Keratinocyte (primary cell): ENCODE measurements around the gene COPA.

Experiments
- CTCF ChIP-seq, 3 experiments: IDR thresholded peaks in 1 of 3; conservative IDR thresholded peaks in 1 of 3; optimal IDR thresholded peaks in 1 of 3; 2 replicates in 2 of 3; 3 replicates in 1 of 3; pipeline versions ENCODE3 to v1.5.1; 2011; ENCODE audit warnings: low read length in 3 of 3, mild to moderate bottlenecking in 3 of 3, moderate library complexity in 2 of 3, control low read depth in 1 of 3, inconsistent platforms in 1 of 3; ENCODE audit not compliant: insufficient read depth in 2 of 3; ENCODE audit errors: extremely low read depth in 1 of 3
- EZH2 ChIP-seq: IDR thresholded peaks from one replicate; pipeline ENCODE4 v1.6.1; 2012; ENCODE audit warnings: inconsistent platforms, mild to moderate bottlenecking, low read length, moderate library complexity

- peak in 1 of 3 experiments; percentile 4 for TF ChIP-seq CTCF (optimal IDR thresholded peaks at IDR 0.05 in 1 of 3, IDR thresholded peaks at IDR 0.05 in 1 of 3, conservative IDR thresholded peaks at IDR 0.05 in 1 of 3; ENCODE audit: extremely low read depth in 1 of 3, insufficient read depth in 2 of 3, low read length in 3 of 3)
- TF ChIP-seq EZH2 = no peak
Observed at GRCh38 chr1:160359559-160360226, 16.6 kb upstream of the COPA start.
